ENCODE results near the gene DPPA3. TPM values are rescaled to one million over a fixed set of nuclear protein-coding genes. Genes with fewer than 3 reads are reported as not detected.

Gene DPPA3
- total and polyA plus RNA-seq, 9 donors, result 1.3 TPM; not detected in 8

- no peak overlapping the region for H3K27ac ChIP-seq
- no peak for TF ChIP-seq EP300 (IDR thresholded peaks at IDR 0.05)
- TF ChIP-seq POLR2A (IDR thresholded peaks at IDR 0.05), result no peak
- TF ChIP-seq CTCF (IDR thresholded peaks at IDR 0.05), result no peak
Measured at GRCh38 chr12:7756993-7757392, 45.8 kb downstream of the DPPA3 start.

GRCh38 chr12:7758766-7759140 lies 47.5 kb downstream of the DPPA3 start:
- H3K4me1 ChIP-seq (ENCODE audit: insufficient read depth), result no peaks in the 10 kb centered on the region
- no peaks in the 10 kb centered on the region for H3K27me3 ChIP-seq
- no peaks in the 10 kb centered on the region for H3K36me3 ChIP-seq
- no peak for DNase-seq
- WGBS, 3 donors, result 60 to 61% (median 60%) methylated on average over 9 of the region's 9 CpGs
- H3K4me3 ChIP-seq, result no peak overlapping the region
- no peaks in the 10 kb centered on the region for H3K9me3 ChIP-seq
- intact Hi-C loops (cut with DNase I), result no loop called here
- H3K27ac ChIP-seq, result no peak overlapping the region
- TF ChIP-seq EP300 (IDR thresholded peaks at IDR 0.05) (no peak), CTCF (IDR thresholded peaks at IDR 0.05) (no peak), POLR2A (IDR thresholded peaks at IDR 0.05) (no peak)

More at GRCh38 chr12:7756993-7757392, 45.8 kb downstream of the DPPA3 start:
- intact Hi-C loops (cut with DNase I), result no loop called here
- Histone ChIP-seq H3K9me3 (no peaks in the 10 kb centered on the region), H3K36me3 (no peaks in the 10 kb centered on the region), H3K27me3 (no peaks in the 10 kb centered on the region), H3K4me1 (ENCODE audit: insufficient read depth) (no peaks in the 10 kb centered on the region), H3K4me3 (no peak overlapping the region)
- DNase-seq, result no peak
- 37 to 59% (median 39%) methylated on average over 2 of the region's 2 CpGs for WGBS, 3 donors

Other genes with a start within 250 kb of the DPPA3 start
- 100 to 1,000 TPM in 2 of 7 donors, 10 to 100 TPM in 5; 15.2 to 203 (median 58.2) TPM for gene CD163, start 207.7 kb upstream of the DPPA3 start, total RNA-seq
- 10 to 100 TPM; 33.5 to 83.8 TPM for gene CD163, start 207.7 kb upstream of the DPPA3 start, polyA plus RNA-seq
- not detected for gene APOBEC1, start 45.5 kb upstream of the DPPA3 start, total RNA-seq
- not detected for gene APOBEC1, start 45.5 kb upstream of the DPPA3 start, polyA plus RNA-seq
- gene GDF3, start 15.7 kb upstream of the DPPA3 start, total RNA-seq, result under 1 TPM in 4 of 7 donors, not detected in 3; 0.23 to 0.35 (median 0.24) TPM
- 1 to 10 TPM in 1 of 2 donors, under 1 TPM in 1; 0.75 to 1.0 TPM for gene GDF3, start 15.7 kb upstream of the DPPA3 start, polyA plus RNA-seq
- gene CLEC4C, start 35.9 kb downstream of the DPPA3 start, total RNA-seq, result not detected
- gene CLEC4C, start 35.9 kb downstream of the DPPA3 start, polyA plus RNA-seq, result under 1 TPM; 0.12 to 0.47 TPM
- gene NANOGNB, start 53.8 kb downstream of the DPPA3 start, total RNA-seq, result not detected
- not detected for gene NANOGNB, start 53.8 kb downstream of the DPPA3 start, polyA plus RNA-seq
- under 1 TPM in 5 of 7 donors, not detected in 2; under 0.01 to 0.62 (median 0.28) TPM for gene NANOG, start 78.0 kb downstream of the DPPA3 start, total RNA-seq
- under 1 TPM in 1 of 2 donors, not detected in 1; 0.01 TPM for gene NANOG, start 78.0 kb downstream of the DPPA3 start, polyA plus RNA-seq
- gene SLC2A14, start 161.5 kb downstream of the DPPA3 start, total RNA-seq, result 1 to 10 TPM in 6 of 7 donors, under 1 TPM in 1; 0.46 to 4.4 (median 2.2) TPM
- 10 to 100 TPM in 1 of 2 donors, 1 to 10 TPM in 1; 1.1 to 12.7 TPM for gene SLC2A14, start 161.5 kb downstream of the DPPA3 start, polyA plus RNA-seq
- 100 to 1,000 TPM in 1 of 7 donors, 10 to 100 TPM in 6; 24.0 to 100 (median 34.8) TPM for gene SLC2A3, start 224.8 kb downstream of the DPPA3 start, total RNA-seq
- 10 to 100 TPM; 14.1 to 25.5 TPM for gene SLC2A3, start 224.8 kb downstream of the DPPA3 start, polyA plus RNA-seq

Measured in ovary (tissue), 9 donors.